ENCODE results near the gene AFDN.
A peak's percentile ranks its signal among the peaks of the same experiment; 100 is the strongest.

Gene AFDN, protein sequence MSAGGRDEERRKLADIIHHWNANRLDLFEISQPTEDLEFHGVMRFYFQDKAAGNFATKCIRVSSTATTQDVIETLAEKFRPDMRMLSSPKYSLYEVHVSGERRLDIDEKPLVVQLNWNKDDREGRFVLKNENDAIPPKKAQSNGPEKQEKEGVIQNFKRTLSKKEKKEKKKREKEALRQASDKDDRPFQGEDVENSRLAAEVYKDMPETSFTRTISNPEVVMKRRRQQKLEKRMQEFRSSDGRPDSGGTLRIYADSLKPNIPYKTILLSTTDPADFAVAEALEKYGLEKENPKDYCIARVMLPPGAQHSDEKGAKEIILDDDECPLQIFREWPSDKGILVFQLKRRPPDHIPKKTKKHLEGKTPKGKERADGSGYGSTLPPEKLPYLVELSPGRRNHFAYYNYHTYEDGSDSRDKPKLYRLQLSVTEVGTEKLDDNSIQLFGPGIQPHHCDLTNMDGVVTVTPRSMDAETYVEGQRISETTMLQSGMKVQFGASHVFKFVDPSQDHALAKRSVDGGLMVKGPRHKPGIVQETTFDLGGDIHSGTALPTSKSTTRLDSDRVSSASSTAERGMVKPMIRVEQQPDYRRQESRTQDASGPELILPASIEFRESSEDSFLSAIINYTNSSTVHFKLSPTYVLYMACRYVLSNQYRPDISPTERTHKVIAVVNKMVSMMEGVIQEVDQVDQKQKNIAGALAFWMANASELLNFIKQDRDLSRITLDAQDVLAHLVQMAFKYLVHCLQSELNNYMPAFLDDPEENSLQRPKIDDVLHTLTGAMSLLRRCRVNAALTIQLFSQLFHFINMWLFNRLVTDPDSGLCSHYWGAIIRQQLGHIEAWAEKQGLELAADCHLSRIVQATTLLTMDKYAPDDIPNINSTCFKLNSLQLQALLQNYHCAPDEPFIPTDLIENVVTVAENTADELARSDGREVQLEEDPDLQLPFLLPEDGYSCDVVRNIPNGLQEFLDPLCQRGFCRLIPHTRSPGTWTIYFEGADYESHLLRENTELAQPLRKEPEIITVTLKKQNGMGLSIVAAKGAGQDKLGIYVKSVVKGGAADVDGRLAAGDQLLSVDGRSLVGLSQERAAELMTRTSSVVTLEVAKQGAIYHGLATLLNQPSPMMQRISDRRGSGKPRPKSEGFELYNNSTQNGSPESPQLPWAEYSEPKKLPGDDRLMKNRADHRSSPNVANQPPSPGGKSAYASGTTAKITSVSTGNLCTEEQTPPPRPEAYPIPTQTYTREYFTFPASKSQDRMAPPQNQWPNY (N-terminal part only)

DNA sequence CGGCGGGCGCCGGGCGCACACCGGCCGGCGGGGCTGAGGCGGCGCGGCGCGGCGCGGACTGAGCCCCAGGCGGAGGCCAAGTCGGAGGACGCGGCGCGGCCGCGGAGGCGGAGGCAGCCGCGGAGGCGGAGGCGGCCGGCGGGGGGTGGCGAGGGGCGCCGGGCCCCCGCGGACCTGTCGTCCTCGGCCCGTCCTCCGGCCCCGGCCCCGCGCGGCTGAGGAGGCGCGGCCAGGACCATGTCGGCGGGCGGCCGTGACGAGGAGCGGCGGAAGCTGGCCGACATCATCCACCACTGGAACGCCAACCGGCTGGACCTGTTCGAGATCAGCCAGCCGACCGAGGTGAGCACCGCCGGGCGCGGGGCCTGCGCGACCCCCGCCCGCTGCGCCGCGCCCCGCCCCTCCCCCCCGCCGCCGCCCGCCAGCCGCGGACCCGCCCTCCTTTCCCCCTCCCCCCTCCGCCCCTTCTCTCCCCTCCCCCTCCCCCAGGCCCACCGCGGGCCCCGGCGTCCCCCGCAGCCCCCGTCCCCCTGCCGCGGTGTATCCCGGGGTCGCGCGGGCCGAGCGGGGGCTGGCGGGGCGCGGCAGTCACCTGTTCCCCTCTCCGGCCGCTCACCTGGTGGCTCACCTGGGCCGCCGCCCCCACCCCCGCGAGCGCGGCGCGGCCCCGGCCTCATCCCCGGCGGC is at the start of gene AFDN:
TSS of gene AFDN (plus strand) at position 16 of the 687 bp plus-strand sequence. CDS start at position 238, 222 bp downstream.
- no peak for DNase-seq

- no peak for DNase-seq
Observed at GRCh38 chr6:167778497-167779128, 48.1 kb upstream of the AFDN start.

- no peak for DNase-seq
Observed at GRCh38 chr6:167779129-167779992, 47.4 kb upstream of the AFDN start.

DNA sequence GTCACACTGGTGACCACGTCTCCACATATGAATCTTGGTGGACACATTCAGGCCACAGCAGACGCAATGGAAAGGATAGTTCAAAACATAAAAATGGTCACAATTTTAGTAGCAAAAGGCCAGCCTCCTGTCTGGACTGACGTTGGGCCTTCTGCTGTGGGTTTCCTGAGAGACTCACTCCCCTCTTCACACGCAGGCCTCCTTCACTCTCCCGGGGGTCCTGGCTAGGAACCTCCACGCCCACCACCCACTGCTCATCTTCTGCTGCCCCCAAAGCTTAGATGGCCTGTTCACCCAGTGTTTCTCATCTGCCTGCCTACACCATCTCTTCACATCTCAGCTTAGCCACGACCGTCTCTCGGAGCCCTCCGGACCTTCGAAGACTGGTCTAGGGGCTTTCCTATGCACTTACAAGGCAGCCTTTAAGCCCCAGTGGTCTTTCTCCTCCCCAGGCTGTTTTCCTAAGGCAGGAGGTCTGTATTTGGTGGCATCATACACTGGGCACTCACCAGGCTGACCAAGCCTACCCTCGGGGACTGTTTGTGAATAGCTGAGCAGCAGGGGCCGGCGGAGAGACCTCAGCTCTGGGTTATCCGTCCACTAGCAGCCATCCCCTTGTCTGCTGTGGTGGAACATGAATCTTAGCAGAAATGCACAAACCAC is 46.6 kb upstream of the AFDN start:
- DNase-seq = no peak

DNA sequence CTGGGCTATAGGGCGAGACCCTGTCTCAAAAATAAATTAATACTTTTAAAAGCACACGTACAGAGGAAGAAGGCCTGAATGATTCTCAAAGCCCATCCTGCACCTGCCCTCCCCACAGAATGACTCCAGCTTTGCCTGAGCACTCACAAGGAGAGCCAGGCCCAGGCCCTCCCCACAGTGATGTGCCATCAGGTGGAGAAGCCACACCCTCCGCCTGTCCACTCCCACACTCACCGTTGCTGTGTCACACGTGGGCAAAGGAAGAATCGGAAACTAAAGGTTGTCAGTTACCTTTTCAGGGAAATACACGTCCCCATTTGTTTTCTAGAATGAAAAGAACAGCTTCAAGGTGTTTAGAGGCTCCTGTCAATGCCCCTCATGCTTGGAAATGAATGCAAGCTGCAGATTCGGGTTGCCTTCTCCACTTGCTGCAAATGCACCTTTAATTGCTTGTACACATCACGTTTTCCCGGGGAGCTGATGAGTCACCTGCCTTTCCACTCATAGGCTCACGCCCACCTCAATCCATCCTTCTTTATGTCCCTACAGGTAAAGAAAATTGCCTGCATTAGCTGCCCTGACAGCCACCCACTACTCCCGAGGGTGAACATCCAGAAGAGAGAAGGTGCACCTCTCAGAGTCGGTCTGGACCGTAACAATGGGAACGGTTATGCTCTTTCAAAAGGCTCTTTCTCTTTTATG is 45.5 kb upstream of the AFDN start:
- DNase-seq = no peak

GRCh38 chr6:167781868-167782267 is 44.8 kb upstream of the AFDN start:
- no peak for DNase-seq

GRCh38 chr6:167782698-167783517 is 43.8 kb upstream of the AFDN start:
- no peak for DNase-seq

GRCh38 chr6:167786853-167787675 is 39.6 kb upstream of the AFDN start:
- no peak for DNase-seq

DNA sequence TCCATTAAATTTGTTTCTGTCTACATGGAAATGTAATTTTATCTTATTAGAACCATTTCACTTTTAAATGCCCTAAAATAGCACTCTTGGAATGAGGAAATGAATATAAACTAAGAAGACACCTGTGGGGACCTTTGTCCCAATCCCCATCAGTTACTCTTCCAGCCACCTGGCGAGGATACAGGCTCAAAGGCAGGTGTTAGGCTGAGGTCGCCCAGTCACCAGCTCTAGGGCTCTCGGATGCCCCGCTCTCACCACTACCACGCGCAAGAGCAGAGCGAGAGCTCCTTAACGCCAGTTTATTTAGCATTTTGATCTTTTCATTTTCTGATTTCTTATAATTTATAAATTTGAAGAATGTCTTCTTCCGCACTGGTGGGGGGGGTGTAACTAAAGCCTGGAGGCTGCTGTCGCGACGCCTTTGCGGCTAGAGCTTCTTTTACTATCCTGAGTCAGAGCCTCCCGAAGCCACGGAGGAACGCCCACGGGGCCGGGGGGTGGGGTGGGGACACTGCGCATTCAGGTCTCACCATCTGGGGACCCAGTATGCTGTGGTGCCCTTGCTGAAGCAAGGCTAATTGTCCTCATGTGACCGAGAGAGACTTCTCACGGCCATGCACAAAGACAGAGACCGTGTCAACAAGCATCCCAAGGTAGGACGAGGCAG is 38.7 kb upstream of the AFDN start:
- DNase-seq = no peak

DNA sequence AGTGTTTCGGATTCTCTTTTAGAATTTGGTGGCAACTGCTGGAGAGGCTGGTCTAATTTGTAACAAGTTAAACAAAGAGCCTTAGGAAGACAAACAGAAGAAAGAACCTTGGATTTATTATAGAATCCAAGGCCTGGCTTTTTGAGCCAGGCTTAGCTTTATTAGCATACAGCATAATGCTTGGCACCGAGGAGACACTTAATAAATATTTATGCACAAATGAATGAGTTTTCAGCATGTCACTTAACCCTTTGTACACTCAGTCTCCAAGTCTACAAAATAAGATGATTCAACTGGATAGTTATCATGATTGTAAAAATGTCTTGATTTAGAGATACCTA is 38.2 kb upstream of the AFDN start:
- DNase-seq = no peak

DNA sequence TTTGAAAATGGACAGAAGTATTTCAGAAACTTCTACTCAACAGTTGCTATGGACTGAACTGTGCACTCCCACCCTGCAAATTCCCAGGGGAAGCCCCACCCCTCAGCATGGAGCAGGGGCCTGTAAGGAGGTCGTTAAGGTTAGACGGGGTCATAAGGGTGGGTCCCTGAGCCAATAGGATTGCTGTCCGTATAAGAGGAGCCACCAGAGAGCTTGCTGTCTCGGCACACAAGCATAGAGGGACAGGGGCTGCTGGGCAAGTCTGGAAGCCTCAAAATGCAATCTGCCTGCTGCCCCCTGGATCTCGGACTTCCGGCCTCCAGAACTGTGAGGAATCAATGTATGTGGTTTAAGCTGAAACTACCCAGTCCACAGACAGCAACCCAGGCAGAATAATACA is 37.4 kb upstream of the AFDN start:
- no peak for DNase-seq

- DNase-seq = peak; percentile 48
Observed at GRCh38 chr6:167791091-167791779, 35.5 kb upstream of the AFDN start.

GRCh38 chr6:167791780-167792478 is 34.8 kb upstream of the AFDN start:
- no peak for DNase-seq

DNA sequence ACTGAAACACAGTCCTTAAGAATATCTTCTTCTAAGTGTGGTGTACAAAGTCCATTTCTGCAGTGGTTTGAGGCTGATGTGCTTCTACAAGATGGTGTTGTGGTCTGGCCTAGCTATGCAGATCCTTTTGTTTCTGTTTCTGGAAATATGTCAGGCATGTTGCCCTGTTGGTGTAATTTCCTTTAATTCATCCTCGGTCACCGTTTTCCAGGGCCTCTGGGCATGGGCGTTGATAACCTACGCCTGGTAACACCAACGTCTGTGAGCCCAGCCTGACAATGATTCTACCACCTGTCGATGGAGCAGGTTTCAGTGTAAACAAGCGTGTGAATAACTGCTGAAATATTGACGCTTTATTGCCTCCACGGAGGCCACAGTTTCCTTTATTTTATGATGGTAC is 33.3 kb upstream of the AFDN start:
- DNase-seq = peak; percentile 42

- DNase-seq = no peak
Observed at GRCh38 chr6:167794161-167795157, 32.3 kb upstream of the AFDN start.

All from SHP77 treated with DMSO at 0.1 percent for 48 hours (cell line).